GM12878 (cell line): Measurements from ENCODE around the gene GLIPR2. TPM values are rescaled to one million over a fixed set of nuclear protein-coding genes. Genes with fewer than 3 reads are reported as not detected.
A peak's percentile ranks its signal among the peaks of the same experiment; 100 is the strongest.
"Not testable (repeated sequence)": the region's sequence is repeated elsewhere in the genome, so short reads cannot be mapped to it uniquely, and the experiment has no call there.

Source experiments
- ATAC-seq: fragments of 200-7000 bp; cut with Tn5 transposase; 3 replicates; pipeline ENCODE4 v1.9.1; 2020; ENCODE audit warnings: mild to moderate bottlenecking, moderate library complexity
- Bru-seq: library from RNA; stranded (reverse); fragments of 400-500 nt; gene quantifications from one replicate; lab custom pipeline; 2021; lab: Mats Ljungman, UMichigan
- BruChase-seq, 2 experiments: library from RNA; stranded (reverse); fragments of 400-500 nt; gene quantifications; one replicate each; lab custom pipeline; 2021; lab: Mats Ljungman, UMichigan
- BruUV-seq: library from RNA; stranded (reverse); fragments of 400-500 nt; replicated peaks from 2 replicates; lab custom pipeline; 2021; lab: Mats Ljungman, UMichigan
- CTCF ChIA-PET: fragments of 300-600 bp; sonication (Branson Sonifier 250); formaldehyde crosslinking; extraction: SDS; loops from one replicate; lab custom pipeline; 2021; ENCODE audit warnings: inconsistent platforms; lab: Yijun Ruan, JAX
- POLR2A ChIA-PET: fragments of 350-600 bp; formaldehyde crosslinking; extraction: SDS; loops from one replicate; lab custom pipeline; 2021; ENCODE audit warnings: inconsistent platforms; lab: Charles Lee
- RAD21 ChIA-PET: fragments of 300-600 bp; sonication (Branson Sonifier 250); formaldehyde crosslinking; loops from one replicate; lab custom pipeline; 2023; ENCODE audit warnings: antibody characterized with exemption; ENCODE audit not compliant: unreplicated experiment; lab: Charles Lee
- SMC1A ChIA-PET: fragments of 300-600 bp; sonication (Branson Sonifier 250); formaldehyde crosslinking; loops from one replicate; lab custom pipeline; 2023; ENCODE audit not compliant: unreplicated experiment, uncharacterized antibody; lab: Charles Lee
- DNase-seq: peaks from one replicate; pipeline ENCODE4 v3.0.0-alpha.2; 2011; ENCODE audit warnings: low read depth, low spot score
- FAIRE-seq: peaks from 3 replicates; lab custom pipeline; 2011; peaks lifted over from hg19 to GRCh38; lab: Jason Lieb, UNC
- H2AFZ ChIP-seq: 2 replicates; pipeline ENCODE4 v1.6.0; 2011; ENCODE audit warnings: low read depth, low read length, control low read depth; ENCODE audit not compliant: control insufficient read depth
- H3K27ac ChIP-seq: 2 replicates; pipeline ENCODE4 v1.5.1; 2011; ENCODE audit warnings: control low read depth; ENCODE audit not compliant: control insufficient read depth, insufficient read depth
- H3K27me3 ChIP-seq, 2 experiments: replicated peaks in 1 of 2; 2 replicates each; pipeline versions ENCODE4 v1.6.0 to v1.6.1; 2011; ENCODE audit warnings: low read length in 1 of 2; ENCODE audit not compliant: control insufficient read depth in 2 of 2, insufficient read depth in 2 of 2
- H3K36me3 ChIP-seq, 2 experiments: 2 replicates each; pipeline ENCODE4 v1.5.1; 2011; ENCODE audit warnings: low read length in 1 of 2; ENCODE audit not compliant: control insufficient read depth in 2 of 2, insufficient read depth in 2 of 2
- H3K4me1 ChIP-seq: 2 replicates; pipeline ENCODE4 v1.6.1; 2011; ENCODE audit warnings: mild to moderate bottlenecking, low read length, moderate library complexity, mixed read lengths; ENCODE audit not compliant: control insufficient read depth, insufficient read depth
- H3K4me2 ChIP-seq: 2 replicates; pipeline ENCODE4 v1.6.0; 2011; ENCODE audit warnings: control low read depth; ENCODE audit not compliant: control insufficient read depth, insufficient read depth
- H3K4me3 ChIP-seq: fragments of 200-600 bp; sonication (generic); 2 replicates; pipeline ENCODE4 v1.5.1; 2016
- H3K79me2 ChIP-seq: 2 replicates; pipeline ENCODE4 v1.6.0; 2011; ENCODE audit warnings: low read length; ENCODE audit not compliant: control insufficient read depth, insufficient read depth
- H3K9ac ChIP-seq: 2 replicates; pipeline ENCODE4 v1.8.0; 2011; ENCODE audit warnings: low read length, control low read depth, mixed read lengths; ENCODE audit not compliant: control insufficient read depth, insufficient read depth
- H3K9me3 ChIP-seq: replicated peaks from 3 replicates; pipeline ENCODE4 v1.5.1; 2011; ENCODE audit warnings: mild to moderate bottlenecking, low read length; ENCODE audit not compliant: control insufficient read depth, insufficient read depth
- H4K20me1 ChIP-seq: 2 replicates; pipeline ENCODE4 v1.6.0; 2011; ENCODE audit not compliant: control insufficient read depth, insufficient read depth
- BHLHE40 ChIP-seq, 2 experiments: fragments of 450-650 bp in 1 of 2; IDR thresholded peaks; 2 replicates each; pipeline ENCODE4 v1.6.1; 2011 to 2017; ENCODE audit warnings: low read depth in 2 of 2, borderline replicate concordance in 1 of 2, improper control_type of control experiment in 1 of 2, low read length in 1 of 2, mild to moderate bottlenecking in 1 of 2
- GATAD2B ChIP-seq: fragments of 450-650 bp; conservative IDR thresholded peaks from 2 replicates; pipeline ENCODE4 v1.6.1; 2017; ENCODE audit warnings: low read depth, mild to moderate bottlenecking, moderate library complexity
- LARP7 ChIP-seq: fragments of 450-650 bp; IDR thresholded peaks from 2 replicates; pipeline ENCODE4 v1.6.1; 2017; ENCODE audit warnings: mild to moderate bottlenecking
- PML ChIP-seq: IDR thresholded peaks from 2 replicates; pipeline ENCODE4 v1.6.1; 2012; ENCODE audit warnings: low read length, inconsistent platforms
- POLR2A ChIP-seq: IDR thresholded peaks from 2 replicates; pipeline ENCODE4 v1.6.1; 2011; ENCODE audit warnings: low read depth, mild to moderate bottlenecking, low read length
- SRF ChIP-seq, 2 experiments: IDR thresholded peaks; 2 replicates each; pipeline ENCODE4 v1.6.1; 2011; ENCODE audit warnings: low read depth in 2 of 2, low read length in 2 of 2, mild to moderate bottlenecking in 1 of 2, moderate library complexity in 1 of 2
- WRNIP1 ChIP-seq: IDR thresholded peaks from 2 replicates; pipeline ENCODE4 v1.6.1; 2011; ENCODE audit warnings: low read depth, low read length, improper control_type of control experiment, borderline replicate concordance
- WGBS: methylation state at CpG from one replicate; pipeline ENCODE4 v1.1.6; 2016; ENCODE audit warnings: low lambda C conversion rate; ENCODE audit not compliant: insufficient replicate concordance, insufficient coverage; ENCODE audit errors: missing lambda C conversion rate; 5-methylcytosine and 5-hydroxymethylcytosine counted together
- in situ Hi-C: fragments of 300-500 bp; cut with MboI; formaldehyde crosslinking; loops from 9 replicates; pipeline ENCODE4 v1.14.3; 2018; ENCODE audit warnings: mixed read lengths
- intact Hi-C: fragments of 100-400 bp; cut with micrococcal nuclease; formaldehyde crosslinking; loops from one replicate; pipeline ENCODE4 v1.14.2; 2022; ENCODE audit not compliant: unreplicated experiment
- long read RNA-seq, 2 experiments: library from polyadenylated mRNA; unstranded; transcript quantifications; one replicate each; pipeline ENCODE4 v2.0.0, GENCODE V29; 2019 to 2020
- polyA minus RNA-seq, 3 experiments: library from RNA; depleted of rRNA, polyadenylated mRNA; stranded (reverse); fragments of >200 nt; gene quantifications; 2 replicates each; pipeline ENCODE4 v1.2.3, GENCODE V29; 2011
- polyA plus RNA-seq, 11 experiments: library from polyadenylated mRNA; depleted of rRNA in 4 of 11; unstranded in 6 of 11; stranded (reverse) in 5 of 11; fragments of >200 nt; fragmentation: Nextera tagmentation in 4 of 11; fragmentation: Illumina TruSeq in 1 of 11; extraction: Ambion mirVana in 4 of 11; extraction: Trizol in 1 of 11; gene quantifications; 1 replicate in 1 of 11; 2 replicates in 10 of 11; pipeline versions ENCODE4 v1.2.1 to v1.2.3, GENCODE V29; 2011 to 2016; ENCODE audit warnings: inconsistent platforms in 2 of 11, missing spikeins in 2 of 11, low read depth in 1 of 11
- total RNA-seq, 4 experiments: library from RNA; depleted of rRNA in 3 of 4; stranded (reverse); fragments of >200 nt in 3 of 4; fragmentation: Illumina TruSeq in 1 of 4; extraction: Trizol in 1 of 4; gene quantifications; 2 replicates each; pipeline versions ENCODE4 v1.2.1 to v1.2.3, GENCODE V29; 2013 to 2021
- TF ChIP-seq, protein P1 (sequence below), 3 experiments: IDR thresholded peaks in 2 of 3; conservative IDR thresholded peaks in 1 of 3; 2 replicates each; pipeline ENCODE4 v1.5.1; 2011; ENCODE audit warnings: low read depth in 3 of 3, low read length in 3 of 3, mild to moderate bottlenecking in 3 of 3, control low read depth in 2 of 3, moderate library complexity in 2 of 3, inconsistent platforms in 1 of 3, mixed read lengths in 1 of 3; ENCODE audit not compliant: control insufficient read depth in 2 of 3, insufficient read depth in 1 of 3; ENCODE audit errors: extremely low read depth in 1 of 3
- TF ChIP-seq, protein P2 (sequence below): IDR thresholded peaks from 2 replicates; pipeline ENCODE4 v1.6.1; 2012; ENCODE audit warnings: low read depth, low read length, improper control_type of control experiment

GLIPR2 gene, protein sequence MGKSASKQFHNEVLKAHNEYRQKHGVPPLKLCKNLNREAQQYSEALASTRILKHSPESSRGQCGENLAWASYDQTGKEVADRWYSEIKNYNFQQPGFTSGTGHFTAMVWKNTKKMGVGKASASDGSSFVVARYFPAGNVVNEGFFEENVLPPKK
- 0.32 TPM in 1 of 2 replicates, not detected in the other for total RNA-seq (2013; cell fraction: nucleolus; rRNA removed)
- total RNA-seq (2014; rRNA removed) (2.1 and 2.5 TPM in 2 replicates), total RNA-seq (2014; rRNA removed; fragmentation: Illumina TruSeq; extraction: Trizol) (2.0 and 2.1 TPM in 2 replicates), total RNA-seq (2021) (2.6 and 3.5 TPM in 2 replicates), polyA plus RNA-seq (2011; rRNA removed) (0.24 and 0.41 TPM in 2 replicates), polyA plus RNA-seq (2014; fragmentation: Illumina TruSeq; extraction: Trizol) (3.4 and 4.0 TPM in 2 replicates), polyA plus RNA-seq (2014; fragmentation: Nextera tagmentation; extraction: Ambion mirVana) (1 to 10 TPM; 2.1 to 2.3 TPM), polyA plus RNA-seq (2014; rRNA removed) (1.8 and 3.2 TPM in 2 replicates), polyA plus RNA-seq (2016; fragmentation: Nextera tagmentation; extraction: Ambion mirVana) (1 to 10 TPM; 1.2 to 1.7 TPM), polyA minus RNA-seq (2011; rRNA and poly(A)+ RNA removed) (0.57 TPM in 1 of 2 replicates, not detected in the other), Bru-seq, nascent RNA (percentile 21 among the genes with signal in this experiment), BruChase-seq, experiment 1, labeled RNA remaining after a 6-hour chase (percentile 17 among the genes with signal in this experiment), BruChase-seq, experiment 2, labeled RNA remaining after a 2-hour chase (percentile 17 among the genes with signal in this experiment)
- 2.0 TPM for polyA plus RNA-seq (2011; ENCODE audit: low read depth)
- 0.23 and 0.31 TPM in 2 replicates for polyA plus RNA-seq (2011; cell fraction: cytosol; rRNA removed)
- polyA plus RNA-seq (2011; cell fraction: nucleus; rRNA removed): 0.06 and 0.28 TPM in 2 replicates
- polyA plus RNA-seq (2012): 1.7 and 2.4 TPM in 2 replicates
- polyA minus RNA-seq (2011; cell fraction: cytosol; rRNA and poly(A)+ RNA removed): 0.42 TPM in 1 of 2 replicates, not detected in the other
- polyA minus RNA-seq (2011; cell fraction: nucleus; rRNA and poly(A)+ RNA removed): 0.19 TPM in 1 of 2 replicates, not detected in the other
- long read RNA-seq, experiment 1: 0 reads
- long read RNA-seq, experiment 2: 0 reads

DNA sequence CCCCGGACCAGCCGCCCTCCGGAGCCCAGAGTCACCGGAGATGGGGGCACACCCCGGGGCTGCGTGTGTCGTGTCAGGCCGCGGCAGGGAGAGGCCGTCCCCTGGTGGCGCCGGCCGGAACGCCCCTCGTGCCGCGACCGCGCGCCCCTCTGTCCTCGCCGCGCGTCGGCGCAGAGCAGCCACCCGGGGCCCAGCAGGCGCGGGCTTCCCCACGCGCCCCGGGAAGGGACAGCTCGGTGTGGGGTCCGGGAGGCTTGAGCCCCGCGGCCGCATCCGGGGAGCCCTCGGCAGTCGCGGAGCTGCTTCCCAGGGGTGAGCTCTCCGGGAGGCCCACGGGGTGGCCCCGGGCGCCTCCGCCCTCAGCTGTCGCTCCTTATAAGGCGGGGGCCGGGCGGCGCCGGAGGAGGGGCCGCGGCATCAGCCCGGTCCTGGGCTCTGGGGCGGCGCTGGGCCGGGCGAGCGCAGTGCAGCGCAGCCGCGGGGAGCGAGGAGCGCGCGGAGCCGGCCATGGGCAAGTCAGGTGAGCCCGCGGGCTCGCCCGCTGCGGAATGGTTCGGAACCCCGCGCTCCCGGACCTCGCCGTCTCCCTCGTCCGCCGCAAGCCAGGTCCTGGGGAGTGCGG is at the start of gene GLIPR2:
Gene GLIPR2, plus strand, starts transcription at position 462 of the 622 bp plus-strand sequence. Its CDS starts 46 bp downstream, at position 508.
- BruUV-seq: no TSS peak
- no peaks in the 10 kb centered on the region for H4K20me1 ChIP-seq
- peak within 1 kb of the TSS; percentile 98 for H3K4me2 ChIP-seq
- intact Hi-C loops (no loop called here), in situ Hi-C loops (no loop called here)
- under 1% methylated on average over 54 of the region's 83 CpGs for WGBS
- H3K9me3 ChIP-seq: no peaks in the 10 kb centered on the region
- FAIRE-seq (no peak), ATAC-seq (peak; percentile 99), DNase-seq (no peak)
- peak within 1 kb of the TSS; percentile 80 for H2AFZ ChIP-seq
- ChIA-PET SMC1A (interaction anchor here (1.5 kb wide), 1 partner anchor 21 kb away, joined by 4 read pairs; no protein-coding TSS in a partner anchor), RAD21 (no interaction called here), POLR2A (interaction anchor here (0.6 kb wide), 1 partner anchor 1067 kb away, joined by 5 read pairs; no protein-coding TSS in a partner anchor), CTCF (no interaction called here)
- peak within 1 kb of the TSS; percentile 44; the same call in 1 of the 2 replicates for H3K9ac ChIP-seq
- no peak within 1 kb of the TSS for H3K27ac ChIP-seq
- peak; percentile 92 to 96 for TF ChIP-seq SRF (IDR thresholded peaks at IDR 0.05; ENCODE audit: low read depth in 2 of 2, low read length in 2 of 2)
- peak in 1 of 2 experiments; percentile 48; a peak in 1 of 4 replicates for TF ChIP-seq BHLHE40 (IDR thresholded peaks at IDR 0.05; ENCODE audit: borderline replicate concordance in 1 of 2, low read depth in 2 of 2, low read length in 1 of 2)
- no peak for TF ChIP-seq WRNIP1
- peak; percentile 60; the same call in 1 of the 2 replicates for TF ChIP-seq LARP7
- TF ChIP-seq, protein P1, sequence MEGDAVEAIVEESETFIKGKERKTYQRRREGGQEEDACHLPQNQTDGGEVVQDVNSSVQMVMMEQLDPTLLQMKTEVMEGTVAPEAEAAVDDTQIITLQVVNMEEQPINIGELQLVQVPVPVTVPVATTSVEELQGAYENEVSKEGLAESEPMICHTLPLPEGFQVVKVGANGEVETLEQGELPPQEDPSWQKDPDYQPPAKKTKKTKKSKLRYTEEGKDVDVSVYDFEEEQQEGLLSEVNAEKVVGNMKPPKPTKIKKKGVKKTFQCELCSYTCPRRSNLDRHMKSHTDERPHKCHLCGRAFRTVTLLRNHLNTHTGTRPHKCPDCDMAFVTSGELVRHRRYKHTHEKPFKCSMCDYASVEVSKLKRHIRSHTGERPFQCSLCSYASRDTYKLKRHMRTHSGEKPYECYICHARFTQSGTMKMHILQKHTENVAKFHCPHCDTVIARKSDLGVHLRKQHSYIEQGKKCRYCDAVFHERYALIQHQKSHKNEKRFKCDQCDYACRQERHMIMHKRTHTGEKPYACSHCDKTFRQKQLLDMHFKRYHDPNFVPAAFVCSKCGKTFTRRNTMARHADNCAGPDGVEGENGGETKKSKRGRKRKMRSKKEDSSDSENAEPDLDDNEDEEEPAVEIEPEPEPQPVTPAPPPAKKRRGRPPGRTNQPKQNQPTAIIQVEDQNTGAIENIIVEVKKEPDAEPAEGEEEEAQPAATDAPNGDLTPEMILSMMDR (IDR thresholded peaks at IDR 0.05 in 2 of 3, conservative IDR thresholded peaks at IDR 0.05 in 1 of 3; ENCODE audit: control insufficient read depth in 2 of 3, extremely low read depth in 1 of 3, insufficient read depth in 1 of 3, low read depth in 3 of 3, low read length in 3 of 3): 0 out of 6 replicates have a peak, but pooled peaks of 1 of the 3 experiments have one; percentile 5
- TF ChIP-seq, protein P2, sequence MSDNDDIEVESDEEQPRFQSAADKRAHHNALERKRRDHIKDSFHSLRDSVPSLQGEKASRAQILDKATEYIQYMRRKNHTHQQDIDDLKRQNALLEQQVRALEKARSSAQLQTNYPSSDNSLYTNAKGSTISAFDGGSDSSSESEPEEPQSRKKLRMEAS: no peak
- no peak for TF ChIP-seq PML
- 0 out of 2 replicates have a peak, but pooled peaks have one; percentile 26 for TF ChIP-seq GATAD2B
- peak; percentile 80 for TF ChIP-seq POLR2A
- peaks cover 7 to 14% of the 10 kb centered on the region in 2 experiments; a peak in 3 of 4 replicates for H3K27me3 ChIP-seq
- H3K36me3 ChIP-seq: no peaks in the 10 kb centered on the region
- peak within 1 kb of the TSS; percentile 45 for H3K4me3 ChIP-seq
- H3K4me1 ChIP-seq: peaks cover 23% of the 10 kb centered on the region
- no peaks in the 10 kb centered on the region for H3K79me2 ChIP-seq

DNA sequence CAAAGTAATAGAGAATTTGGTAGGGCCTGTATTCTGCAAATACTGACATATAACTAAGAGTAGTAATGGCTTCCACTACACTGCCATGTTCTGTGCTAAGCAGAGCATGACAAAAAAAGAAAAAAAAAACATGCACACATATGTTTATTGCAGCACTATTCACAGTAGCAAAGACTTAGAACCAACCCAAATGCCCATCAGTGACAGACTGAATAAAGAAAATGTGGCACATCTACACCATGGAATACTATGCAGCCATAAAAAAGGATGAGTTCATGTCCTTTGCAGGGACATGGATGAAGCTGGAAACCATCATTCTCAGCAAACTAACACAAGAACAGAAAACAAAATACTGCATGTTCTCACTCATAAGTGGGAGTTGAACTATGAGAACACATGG is 49.5 kb upstream of the GLIPR2 start:
- CTCF ChIA-PET: interaction anchor here (0.6 kb wide), 1 partner anchor 18 kb away, joined by 3 read pairs; no protein-coding TSS in a partner anchor
- H3K4me2 ChIP-seq, POLR2A ChIA-PET, in situ Hi-C loops, H3K36me3 ChIP-seq, DNase-seq, H3K9me3 ChIP-seq, BruUV-seq, SMC1A ChIA-PET, H3K27ac ChIP-seq, intact Hi-C loops, H2AFZ ChIP-seq, H3K79me2 ChIP-seq, FAIRE-seq, H4K20me1 ChIP-seq, H3K4me1 ChIP-seq, ATAC-seq, H3K27me3 ChIP-seq, RAD21 ChIA-PET, H3K9ac ChIP-seq, H3K4me3 ChIP-seq: not testable (repeated sequence)
